ENCODE measurements around the gene ARF6.

ARF6 gene

GRCh38 chr14:49923442-49923841 is 30.6 kb downstream of the ARF6 start:
- no peak for DNase-seq (ENCODE audit: low read depth)
- no peak overlapping the region for H3K4me3 ChIP-seq (ENCODE audit: low read depth, low read length)
- TF ChIP-seq, protein P1, sequence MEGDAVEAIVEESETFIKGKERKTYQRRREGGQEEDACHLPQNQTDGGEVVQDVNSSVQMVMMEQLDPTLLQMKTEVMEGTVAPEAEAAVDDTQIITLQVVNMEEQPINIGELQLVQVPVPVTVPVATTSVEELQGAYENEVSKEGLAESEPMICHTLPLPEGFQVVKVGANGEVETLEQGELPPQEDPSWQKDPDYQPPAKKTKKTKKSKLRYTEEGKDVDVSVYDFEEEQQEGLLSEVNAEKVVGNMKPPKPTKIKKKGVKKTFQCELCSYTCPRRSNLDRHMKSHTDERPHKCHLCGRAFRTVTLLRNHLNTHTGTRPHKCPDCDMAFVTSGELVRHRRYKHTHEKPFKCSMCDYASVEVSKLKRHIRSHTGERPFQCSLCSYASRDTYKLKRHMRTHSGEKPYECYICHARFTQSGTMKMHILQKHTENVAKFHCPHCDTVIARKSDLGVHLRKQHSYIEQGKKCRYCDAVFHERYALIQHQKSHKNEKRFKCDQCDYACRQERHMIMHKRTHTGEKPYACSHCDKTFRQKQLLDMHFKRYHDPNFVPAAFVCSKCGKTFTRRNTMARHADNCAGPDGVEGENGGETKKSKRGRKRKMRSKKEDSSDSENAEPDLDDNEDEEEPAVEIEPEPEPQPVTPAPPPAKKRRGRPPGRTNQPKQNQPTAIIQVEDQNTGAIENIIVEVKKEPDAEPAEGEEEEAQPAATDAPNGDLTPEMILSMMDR (IDR thresholded peaks at IDR 0.05; ENCODE audit: insufficient read depth, low read depth, low read length, missing control alignments) = no peak

GRCh38 chr14:49923881-49924280 is 31.0 kb downstream of the ARF6 start:
- DNase-seq (ENCODE audit: low read depth) = no peak
- no peak overlapping the region for H3K4me3 ChIP-seq (ENCODE audit: low read depth, low read length)
- TF ChIP-seq, protein P1 (IDR thresholded peaks at IDR 0.05; ENCODE audit: insufficient read depth, low read depth, low read length, missing control alignments) = no peak

- peak; percentile 12 for DNase-seq (ENCODE audit: low read depth)
- TF ChIP-seq, protein P1 (IDR thresholded peaks at IDR 0.05; ENCODE audit: insufficient read depth, low read depth, low read length, missing control alignments) = no peak
- no peak overlapping the region for H3K4me3 ChIP-seq (ENCODE audit: low read depth, low read length)
These were observed 32.0 kb downstream of the ARF6 start for GRCh38 chr14:49924852-49925251.

DNA sequence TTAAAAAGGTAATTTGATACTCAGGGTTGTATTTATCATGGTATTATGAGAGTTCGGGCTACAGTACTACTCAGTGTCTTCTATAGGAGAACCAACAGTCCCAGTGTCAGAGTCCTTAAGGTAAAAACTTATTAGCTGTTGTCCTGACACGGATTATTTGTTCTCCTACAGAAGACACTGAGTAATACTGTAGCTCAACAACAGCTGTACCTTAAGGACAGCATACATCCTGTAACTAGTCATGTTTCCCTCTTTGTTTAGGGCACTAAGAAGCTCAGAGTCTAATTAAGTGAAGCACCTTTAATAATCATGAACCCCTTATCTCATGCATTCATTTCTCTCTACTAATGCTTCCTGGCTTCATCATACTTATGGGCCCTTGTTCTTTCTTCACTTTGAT is 33.9 kb downstream of the ARF6 start:
- no peak for DNase-seq (ENCODE audit: low read depth)
- TF ChIP-seq, protein P1 (IDR thresholded peaks at IDR 0.05; ENCODE audit: insufficient read depth, low read depth, low read length, missing control alignments) = no peak
- no peak overlapping the region for H3K4me3 ChIP-seq (ENCODE audit: low read depth, low read length)

DNA sequence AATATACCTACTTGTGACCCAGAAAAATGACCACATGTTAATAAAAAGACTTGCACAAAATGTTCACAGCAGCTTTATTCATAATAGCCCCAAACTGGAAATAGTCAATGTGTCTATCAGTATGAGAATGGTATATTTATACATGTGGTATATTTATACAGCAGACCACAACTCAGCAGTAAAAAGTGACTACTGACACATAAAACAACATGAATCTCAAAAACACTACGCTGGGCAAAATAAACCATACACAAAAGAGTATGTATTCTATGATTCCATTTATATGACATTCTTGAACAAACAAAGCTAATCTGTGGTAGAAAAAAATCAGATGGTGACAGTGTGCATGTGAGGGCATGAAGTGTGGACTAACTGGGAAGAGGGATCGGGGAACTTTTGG is 35.1 kb downstream of the ARF6 start:
- H3K4me3 ChIP-seq (ENCODE audit: low read depth, low read length) = no peak overlapping the region
- DNase-seq (ENCODE audit: low read depth) = no peak
- TF ChIP-seq, protein P1 (IDR thresholded peaks at IDR 0.05; ENCODE audit: insufficient read depth, low read depth, low read length, missing control alignments) = no peak

DNA sequence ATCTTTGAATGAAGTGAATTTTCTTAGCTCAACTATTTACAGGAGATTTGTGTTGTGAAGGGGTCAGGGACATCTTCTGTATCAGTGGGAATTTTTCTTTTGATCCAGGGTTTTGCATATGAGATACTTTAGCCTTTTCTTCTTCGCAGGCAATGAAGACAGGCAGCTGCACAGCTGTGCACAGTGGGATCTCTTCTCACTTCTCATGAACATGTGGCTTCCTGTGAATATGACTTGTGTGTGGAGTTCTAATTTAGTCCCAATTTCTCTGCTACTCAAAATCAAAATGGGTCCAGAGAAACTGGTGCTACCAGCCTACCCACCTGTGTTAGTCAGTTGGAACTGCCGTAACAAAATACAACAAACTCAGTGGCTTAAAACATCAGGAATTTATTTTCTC is 37.8 kb downstream of the ARF6 start:
- DNase-seq (ENCODE audit: low read depth) = peak; percentile 29
- TF ChIP-seq, protein P1 (IDR thresholded peaks at IDR 0.05; ENCODE audit: insufficient read depth, low read depth, low read length, missing control alignments) = no peak
- H3K4me3 ChIP-seq (ENCODE audit: low read depth, low read length) = no peak overlapping the region

DNA sequence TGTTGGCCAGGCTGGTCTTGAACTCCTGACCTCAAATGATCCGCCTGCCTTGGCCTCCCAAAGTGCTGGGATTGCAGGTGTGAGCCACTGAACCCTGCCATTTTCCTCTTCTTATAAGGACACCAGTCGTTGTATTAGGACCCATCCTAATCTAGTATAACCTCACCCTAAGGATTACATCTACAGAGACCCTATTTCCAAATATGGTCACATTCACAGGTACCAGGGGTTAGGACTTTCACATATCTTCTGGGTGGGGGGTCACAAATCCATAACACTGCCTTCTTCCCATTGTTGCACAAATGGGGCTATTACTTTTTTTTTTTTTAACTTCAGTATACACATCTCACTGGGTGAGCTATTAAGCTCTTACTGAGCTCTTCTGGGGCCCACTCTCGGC is 38.6 kb downstream of the ARF6 start:
- TF ChIP-seq, protein P1 (IDR thresholded peaks at IDR 0.05; ENCODE audit: insufficient read depth, low read depth, low read length, missing control alignments) = no peak
- no peak overlapping the region for H3K4me3 ChIP-seq (ENCODE audit: low read depth, low read length)
- DNase-seq (ENCODE audit: low read depth) = no peak

Measured in GM12865 (cell line).